AG09309 (cell line): ENCODE measurements around the gene CMTM5.

ENCODE experiments used
- DNase-seq: peaks from one replicate; pipeline ENCODE4 v3.0.0-alpha.2; 2010; ENCODE audit warnings: low read depth
- H3K4me3 ChIP-seq: 2 replicates; pipeline ENCODE4 v1.5.1; 2011; ENCODE audit warnings: mild to moderate bottlenecking, low read depth, low read length, moderate library complexity; ENCODE audit not compliant: control insufficient read depth
- CTCF ChIP-seq: IDR thresholded peaks from 2 replicates; pipeline ENCODE4 v1.5.1; 2011; ENCODE audit warnings: mild to moderate bottlenecking, low read depth, low read length, inconsistent platforms; ENCODE audit not compliant: insufficient read depth, control insufficient read depth; ENCODE audit errors: missing control alignments

CMTM5 gene

GRCh38 chr14:23377573-23378563 is 1.0 kb downstream of the CMTM5 start:
- DNase-seq = no peak
- TF ChIP-seq CTCF = no peak
- H3K4me3 ChIP-seq = no peak overlapping the region

GRCh38 chr14:23378612-23379220 is 1.9 kb downstream of the CMTM5 start:
- TF ChIP-seq CTCF = no peak
- DNase-seq = no peak
- no peak overlapping the region for H3K4me3 ChIP-seq

- no peak overlapping the region for H3K4me3 ChIP-seq
- TF ChIP-seq CTCF = peak; percentile 95
- DNase-seq = no peak
Observed at GRCh38 chr14:23379366-23380196, 2.7 kb downstream of the CMTM5 start.

GRCh38 chr14:23380197-23380914 is 3.5 kb downstream of the CMTM5 start:
- no peak for DNase-seq
- H3K4me3 ChIP-seq = no peak overlapping the region
- TF ChIP-seq CTCF = no peak

GRCh38 chr14:23380976-23381375 is 4.1 kb downstream of the CMTM5 start:
- no peak overlapping the region for H3K4me3 ChIP-seq
- TF ChIP-seq CTCF = no peak
- DNase-seq = no peak

GRCh38 chr14:23381871-23382270 is 5.0 kb downstream of the CMTM5 start:
- no peak overlapping the region for H3K4me3 ChIP-seq
- no peak for TF ChIP-seq CTCF
- DNase-seq = no peak
